T-cell (primary cell): ENCODE measurements around the gene JAKMIP1. TPM values are rescaled to one million over a fixed set of nuclear protein-coding genes. Genes with fewer than 3 reads are reported as not detected.
A peak's percentile ranks its signal among the peaks of the same experiment; 100 is the strongest.

Source experiments
- ATAC-seq, 4 experiments: fragments of 200-7000 bp in 3 of 4; fragments of 150-1000 bp in 1 of 4; cut with Tn5 transposase; replicated peaks in 1 of 4; 1 replicate in 3 of 4; 2 replicates in 1 of 4; pipeline ENCODE4 v1.10.0; 2021; ENCODE audit warnings: moderate library complexity in 3 of 4, mild to moderate bottlenecking in 2 of 4, moderate number of reproducible peaks in 1 of 4
- CTCF ChIA-PET, 2 donors: fragments of 300-600 bp; sonication (Branson Sonifier 250); formaldehyde crosslinking; loops; one replicate each; lab custom pipeline; 2022; ENCODE audit warnings: antibody characterized with exemption in 2 of 2; lab: Charles Lee
- POLR2A ChIA-PET, 2 donors: fragments of 300-600 bp; sonication (Branson Sonifier 250); formaldehyde crosslinking; loops; one replicate each; lab custom pipeline; 2022; ENCODE audit warnings: antibody characterized with exemption in 2 of 2; lab: Charles Lee
- DNase-seq, 35 experiments: peaks; one replicate each; pipeline versions ENCODE4 v3.0.0 to v3.0.0-alpha.2; 2013 to 2023
- H3K27ac ChIP-seq: one replicate; pipeline ENCODE4 v1.5.1; 2013; ENCODE audit warnings: low read length
- H3K27me3 ChIP-seq, 2 experiments: replicated peaks in 1 of 2; 1 replicate in 1 of 2; 2 replicates in 1 of 2; pipeline versions ENCODE4 v1.6.1 to v1.7.0; 2013; ENCODE audit warnings: low read length in 1 of 2, mixed read lengths in 1 of 2; ENCODE audit not compliant: control insufficient read depth in 2 of 2, insufficient read depth in 2 of 2; ENCODE audit errors: extremely low read depth in 1 of 2
- H3K36me3 ChIP-seq, 2 donors: 1 replicate in 1 of 2; 2 replicates in 1 of 2; pipeline versions ENCODE4 v1.6.1 to v1.7.0; 2013; ENCODE audit warnings: low read length in 1 of 2; ENCODE audit not compliant: control insufficient read depth in 2 of 2, insufficient read depth in 1 of 2; ENCODE audit errors: extremely low read depth in 1 of 2
- H3K4me1 ChIP-seq, 2 experiments: 1 replicate in 1 of 2; 2 replicates in 1 of 2; pipeline versions ENCODE4 v1.6.1 to v1.7.0; 2013; ENCODE audit warnings: low read length in 2 of 2, mixed read lengths in 1 of 2; ENCODE audit not compliant: insufficient read depth in 2 of 2, control insufficient read depth in 1 of 2; ENCODE audit errors: extremely low read depth in 1 of 2
- H3K4me3 ChIP-seq, 2 donors: 1 replicate in 1 of 2; 2 replicates in 1 of 2; pipeline versions ENCODE4 v1.5.1 to v1.7.0; 2013; ENCODE audit warnings: mild to moderate bottlenecking in 2 of 2, low read length in 1 of 2, moderate library complexity in 1 of 2; ENCODE audit not compliant: control insufficient read depth in 1 of 2; ENCODE audit errors: extremely low read depth in 1 of 2
- H3K9me3 ChIP-seq: 2 replicates; pipeline ENCODE4 v1.7.0; 2013
- H3K27ac Mint-ChIP-seq, 2 donors: one replicate each; pipeline ENCODE4 v1.8.0; 2020 to 2021; ENCODE audit warnings: mild to moderate bottlenecking in 2 of 2, mixed read lengths in 2 of 2
- H3K27me3 Mint-ChIP-seq, 2 donors: one replicate each; pipeline ENCODE4 v1.8.0; 2021 to 2022; ENCODE audit warnings: mixed read lengths in 2 of 2
- H3K36me3 Mint-ChIP-seq: one replicate; pipeline ENCODE4 v1.8.0; 2021; ENCODE audit warnings: mixed read lengths
- H3K4me1 Mint-ChIP-seq, 3 donors: one replicate each; pipeline ENCODE4 v1.8.0; 2020 to 2022; ENCODE audit warnings: mixed read lengths in 3 of 3, mild to moderate bottlenecking in 1 of 3
- H3K4me3 Mint-ChIP-seq, 3 donors: one replicate each; pipeline ENCODE4 v1.8.0; 2020 to 2022; ENCODE audit warnings: mild to moderate bottlenecking in 3 of 3, mixed read lengths in 3 of 3, moderate library complexity in 3 of 3
- H3K9me3 Mint-ChIP-seq, 3 donors: one replicate each; pipeline ENCODE4 v1.8.0; 2020 to 2022; ENCODE audit warnings: mixed read lengths in 3 of 3
- WGBS: methylation state at CpG from one replicate; pipeline ENCODE4 v1.1.5; 2013; ENCODE audit warnings: missing lambda C conversion rate; ENCODE audit not compliant: insufficient coverage; 5-methylcytosine and 5-hydroxymethylcytosine counted together
- total RNA-seq, 35 experiments: library from RNA in 6 of 35; stranded (reverse) in 6 of 35; fragments of 120-200 nt in 1 of 35; gene quantifications; one replicate each; pipeline versions ENCODE4 v1.2.1 to v1.2.4 and lab custom pipeline; 2013 to 2026

Gene JAKMIP1
- total RNA-seq, 5 donors from 2014 or later (not counting 1 experiment from before 2014, with no cell fraction given) = 3.5 to 14.0 (median 6.1) TPM

DNA sequence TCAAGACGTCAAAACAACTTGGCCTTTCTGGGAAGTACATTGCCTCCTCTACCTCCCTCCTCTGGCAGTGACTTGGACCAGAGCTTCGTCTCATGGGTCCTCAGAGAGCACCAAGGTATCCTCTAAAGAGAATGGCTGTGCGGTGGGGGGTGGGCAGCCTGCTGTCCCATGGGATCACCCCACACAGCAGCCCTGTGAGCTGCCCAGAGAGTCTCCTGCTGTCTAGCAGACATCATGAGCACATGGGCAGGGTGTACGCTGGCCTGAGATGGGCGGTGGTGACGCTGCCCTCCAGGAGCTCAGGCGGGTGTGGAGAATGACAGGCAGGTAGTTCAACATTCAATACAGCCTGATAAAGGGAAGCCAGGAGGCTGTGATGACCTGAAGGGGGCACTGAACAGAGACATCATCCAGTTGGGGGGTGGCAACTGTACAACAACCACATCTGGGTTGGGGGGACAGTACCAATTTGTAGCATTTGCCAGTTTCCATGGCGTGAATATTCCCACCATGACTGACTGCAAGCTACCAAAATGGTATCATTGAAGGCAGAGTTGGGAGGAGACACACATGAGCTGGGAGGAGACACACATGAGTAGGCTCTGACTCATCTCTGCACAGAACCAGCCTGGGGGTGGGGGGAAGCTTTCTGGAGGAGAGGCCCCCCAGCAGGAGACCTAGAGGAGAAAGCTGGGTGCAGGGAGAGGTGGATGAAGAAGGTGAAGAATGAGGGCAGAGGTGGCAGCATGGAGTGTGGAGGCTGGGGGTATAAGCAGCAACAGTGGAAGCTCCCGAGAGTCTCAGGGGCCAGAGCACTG, 218.0 kb downstream of the JAKMIP1 start:
- no peaks in the 10 kb centered on the region for H3K4me1 Mint-ChIP-seq
- CTCF ChIA-PET = no interaction called here
- H3K27me3 Mint-ChIP-seq = peaks cover 8 to 21% of the 10 kb centered on the region in 2 donors
- H3K36me3 Mint-ChIP-seq = no peaks in the 10 kb centered on the region
- Histone ChIP-seq H3K9me3 (no peaks in the 10 kb centered on the region), H3K4me3 (no peak overlapping the region), H3K27me3 (peaks cover 0 to 13% of the 10 kb centered on the region in 2 experiments), H3K4me1 (no peaks in the 10 kb centered on the region), H3K36me3 (no peaks in the 10 kb centered on the region), H3K27ac (no peak overlapping the region)
- POLR2A ChIA-PET = no interaction called here
- 84% methylated on average over 6 of the region's 9 CpGs for WGBS
- H3K9me3 Mint-ChIP-seq = peaks cover 10 to 23% (median 19%) of the 10 kb centered on the region in 3 donors
- peak overlapping the region in 1 of 2 donors; percentile 29 for H3K27ac Mint-ChIP-seq
- no peak for ATAC-seq
- DNase-seq = no peak
- H3K4me3 Mint-ChIP-seq = no peak overlapping the region

DNA sequence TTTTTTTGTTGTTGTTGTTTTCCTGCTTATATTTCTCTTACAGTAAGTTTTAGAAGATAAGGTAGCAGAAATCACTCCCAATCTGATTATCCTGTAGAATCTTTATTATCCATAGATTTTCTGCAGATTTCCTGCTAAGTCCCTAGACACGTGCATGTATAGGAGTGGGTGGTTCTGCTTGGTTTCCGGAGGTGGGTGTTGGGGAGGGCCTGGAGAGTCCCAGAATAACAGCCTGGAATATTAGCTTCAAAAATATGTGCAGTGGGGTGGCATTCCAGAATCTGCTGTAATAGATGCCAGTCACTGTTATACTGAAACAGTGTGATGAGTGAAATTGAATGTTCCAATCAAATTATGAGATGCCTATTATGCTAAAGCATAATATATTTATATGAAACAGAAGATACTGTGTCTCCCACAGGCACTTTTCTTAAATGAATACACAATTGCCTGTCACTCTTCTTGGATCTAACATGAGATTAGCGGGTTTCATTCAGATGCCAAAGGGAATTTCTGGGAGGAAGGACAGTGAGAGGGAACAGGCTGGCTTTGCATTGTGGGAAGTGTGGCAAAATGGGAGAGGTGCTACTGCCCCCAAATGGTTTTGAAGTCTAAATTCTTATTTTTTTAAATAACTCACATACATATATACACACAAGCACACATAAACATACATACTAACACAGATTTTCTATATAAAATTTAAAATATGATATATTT, 219.8 kb downstream of the JAKMIP1 start:
- POLR2A ChIA-PET = no interaction called here
- Histone ChIP-seq H3K4me3 (no peak overlapping the region), H3K27me3 (peaks cover 0 to 23% of the 10 kb centered on the region in 2 experiments), H3K9me3 (no peaks in the 10 kb centered on the region), H3K27ac (no peak overlapping the region), H3K4me1 (no peaks in the 10 kb centered on the region), H3K36me3 (no peaks in the 10 kb centered on the region)
- peaks cover 10 to 23% (median 19%) of the 10 kb centered on the region in 3 donors for H3K9me3 Mint-ChIP-seq
- DNase-seq (no peak), ATAC-seq (no peak)
- no peaks in the 10 kb centered on the region for H3K4me1 Mint-ChIP-seq
- H3K27me3 Mint-ChIP-seq = peaks cover 8 to 22% of the 10 kb centered on the region in 2 donors
- H3K4me3 Mint-ChIP-seq = no peak overlapping the region
- no CpG with 5 or more reads among the region's 3 CpGs for WGBS
- H3K27ac Mint-ChIP-seq = no peak overlapping the region
- CTCF ChIA-PET = no interaction called here
- H3K36me3 Mint-ChIP-seq = no peaks in the 10 kb centered on the region

DNA sequence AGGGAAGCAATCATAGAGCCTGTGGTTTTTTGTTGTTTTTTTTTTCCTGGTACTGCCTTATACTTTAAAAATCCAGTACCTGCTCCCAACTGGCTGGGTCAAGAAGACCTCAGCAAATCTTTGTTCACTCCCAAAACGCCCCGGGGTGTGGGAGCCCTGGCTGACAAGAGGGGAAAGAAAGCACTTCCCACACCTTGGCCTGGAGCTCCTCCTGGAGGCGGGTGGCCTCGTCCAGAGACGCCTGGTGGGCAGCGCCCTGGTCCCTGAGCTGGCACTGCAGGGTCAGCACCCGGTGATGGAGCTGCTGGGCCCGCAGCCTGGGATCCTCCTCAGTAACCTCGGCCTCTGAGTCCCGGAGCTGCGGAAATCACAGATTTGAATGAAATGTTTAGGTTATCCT, 220.4 kb downstream of the JAKMIP1 start:
- Histone ChIP-seq H3K4me1 (no peaks in the 10 kb centered on the region), H3K27ac (no peak overlapping the region), H3K9me3 (no peaks in the 10 kb centered on the region), H3K4me3 (no peak overlapping the region), H3K27me3 (peaks cover 0 to 23% of the 10 kb centered on the region in 2 experiments), H3K36me3 (no peaks in the 10 kb centered on the region)
- no peaks in the 10 kb centered on the region for H3K36me3 Mint-ChIP-seq
- DNase-seq = no peak
- no peak overlapping the region for H3K4me3 Mint-ChIP-seq
- H3K9me3 Mint-ChIP-seq = peaks cover 9 to 21% (median 18%) of the 10 kb centered on the region in 3 donors
- peaks cover 8 to 22% of the 10 kb centered on the region in 2 donors for H3K27me3 Mint-ChIP-seq
- ChIA-PET POLR2A (no interaction called here), CTCF (no interaction called here)
- WGBS = 17% methylated on average over 8 of the region's 11 CpGs
- no peak overlapping the region for H3K27ac Mint-ChIP-seq
- no peaks in the 10 kb centered on the region for H3K4me1 Mint-ChIP-seq
- no peak for ATAC-seq

DNA sequence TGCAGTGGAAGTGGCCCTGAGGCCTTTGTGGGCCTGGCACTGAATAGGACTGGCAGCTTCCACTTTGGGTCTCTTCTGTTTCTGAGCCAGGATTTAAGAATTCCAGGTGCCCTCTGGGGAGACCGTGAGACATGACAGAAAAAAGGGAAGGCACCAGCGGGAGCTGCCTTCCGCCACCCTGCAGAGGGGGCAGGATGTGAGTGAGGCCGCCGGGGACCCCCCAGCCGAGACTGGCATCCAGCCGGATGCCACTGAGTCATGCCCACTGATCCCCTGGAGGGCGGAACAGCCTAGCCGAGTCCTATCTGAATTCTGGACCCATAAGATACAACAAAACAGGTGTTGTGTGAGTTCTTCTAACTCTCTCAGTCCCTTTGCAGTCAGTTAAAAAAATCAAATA, 223.4 kb downstream of the JAKMIP1 start:
- no peak for ATAC-seq
- Mint-ChIP-seq H3K4me3 (no peak overlapping the region), H3K27ac (no peak overlapping the region), H3K36me3 (no peaks in the 10 kb centered on the region), H3K27me3 (peaks cover 5 to 21% of the 10 kb centered on the region in 2 donors), H3K9me3 (no peaks in the 10 kb centered on the region), H3K4me1 (no peaks in the 10 kb centered on the region)
- Histone ChIP-seq H3K4me1 (no peaks in the 10 kb centered on the region), H3K9me3 (no peaks in the 10 kb centered on the region), H3K27ac (no peak overlapping the region), H3K36me3 (no peaks in the 10 kb centered on the region), H3K4me3 (no peak overlapping the region), H3K27me3 (peaks cover 0 to 29% of the 10 kb centered on the region in 2 experiments)
- CTCF ChIA-PET = no interaction called here
- DNase-seq = no peak
- 81% methylated on average over 7 of the region's 9 CpGs for WGBS
- POLR2A ChIA-PET = no interaction called here

DNA sequence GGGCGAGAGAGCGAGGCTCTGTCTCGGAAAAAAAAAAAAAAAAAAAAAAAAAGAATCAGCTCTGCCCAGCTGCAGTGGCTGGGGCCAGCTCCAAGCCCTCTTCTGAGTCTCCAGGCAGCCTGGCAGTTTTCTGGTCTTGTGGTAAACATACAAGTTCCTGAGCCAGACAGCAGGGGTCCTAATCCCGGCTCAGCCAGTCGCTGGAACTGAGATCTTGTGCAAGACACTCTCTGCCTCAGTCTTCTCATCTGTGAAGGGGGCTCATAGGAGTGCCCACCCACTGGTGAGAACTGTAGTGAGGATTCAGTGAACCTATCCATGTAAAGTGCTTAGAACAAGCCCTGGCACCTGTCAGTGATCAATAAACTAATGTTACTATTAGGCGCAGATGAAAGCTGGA, 223.9 kb downstream of the JAKMIP1 start:
- peaks cover 0 to 28% of the 10 kb centered on the region in 2 experiments for H3K27me3 ChIP-seq
- ChIA-PET POLR2A (no interaction called here), CTCF (no interaction called here)
- no peaks in the 10 kb centered on the region for H3K36me3 Mint-ChIP-seq
- no peak overlapping the region for H3K4me3 Mint-ChIP-seq
- no peaks in the 10 kb centered on the region for H3K4me1 Mint-ChIP-seq
- H3K4me1 ChIP-seq = no peaks in the 10 kb centered on the region
- no peaks in the 10 kb centered on the region for H3K36me3 ChIP-seq
- WGBS = 100% methylated on average over 3 of the region's 6 CpGs
- no peaks in the 10 kb centered on the region for H3K9me3 Mint-ChIP-seq
- ATAC-seq (no peak), DNase-seq (no peak)
- no peak overlapping the region for H3K27ac ChIP-seq
- peaks cover 5 to 18% of the 10 kb centered on the region in 2 donors for H3K27me3 Mint-ChIP-seq
- H3K9me3 ChIP-seq = no peaks in the 10 kb centered on the region
- no peak overlapping the region for H3K4me3 ChIP-seq
- H3K27ac Mint-ChIP-seq = no peak overlapping the region
